Gastrocnemius medialis (tissue), 4 donors: ENCODE measurements around the gene ARHGEF6.

ENCODE experiments used
- POLR2A ChIP-seq, 2 donors: fragments of 450-650 bp; IDR thresholded peaks; one replicate each; pipeline ENCODE4 v1.6.1; 2017; ENCODE audit warnings: antibody characterized with exemption in 2 of 2, mild to moderate bottlenecking in 2 of 2, moderate library complexity in 2 of 2
- TF ChIP-seq, protein P1 (sequence below), 5 experiments: fragments of 450-650 bp in 3 of 5; fragments of 200-600 bp in 2 of 5; sonication (generic) in 2 of 5; IDR thresholded peaks in 4 of 5; conservative IDR thresholded peaks in 1 of 5; 1 replicate in 4 of 5; 2 replicates in 1 of 5; pipeline ENCODE4 v1.5.1; 2016 to 2019; ENCODE audit warnings: antibody characterized with exemption in 5 of 5, mild to moderate bottlenecking in 3 of 5, moderate library complexity in 3 of 5

DNA sequence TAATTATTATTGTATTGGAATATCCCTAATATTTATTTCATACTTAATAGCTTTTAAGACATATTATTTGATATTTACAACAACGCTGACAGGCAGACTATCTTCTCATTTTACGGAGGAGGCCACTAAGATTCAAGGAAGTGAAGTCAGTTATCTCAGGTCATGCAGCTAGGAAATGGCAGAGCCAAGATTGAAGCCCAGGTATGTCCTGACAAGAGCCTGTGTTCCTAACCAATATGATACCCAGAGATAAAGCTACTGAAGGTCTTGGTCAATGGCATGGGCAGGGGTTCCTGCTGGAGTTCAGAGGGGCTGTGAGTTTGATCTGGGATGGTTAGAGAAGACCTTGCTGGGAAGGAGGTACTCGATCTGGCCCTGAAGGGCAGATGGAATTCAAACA lies 47.1 kb downstream of the ARHGEF6 start:
- no peak for TF ChIP-seq POLR2A (IDR thresholded peaks at IDR 0.05)
- TF ChIP-seq, protein P1, sequence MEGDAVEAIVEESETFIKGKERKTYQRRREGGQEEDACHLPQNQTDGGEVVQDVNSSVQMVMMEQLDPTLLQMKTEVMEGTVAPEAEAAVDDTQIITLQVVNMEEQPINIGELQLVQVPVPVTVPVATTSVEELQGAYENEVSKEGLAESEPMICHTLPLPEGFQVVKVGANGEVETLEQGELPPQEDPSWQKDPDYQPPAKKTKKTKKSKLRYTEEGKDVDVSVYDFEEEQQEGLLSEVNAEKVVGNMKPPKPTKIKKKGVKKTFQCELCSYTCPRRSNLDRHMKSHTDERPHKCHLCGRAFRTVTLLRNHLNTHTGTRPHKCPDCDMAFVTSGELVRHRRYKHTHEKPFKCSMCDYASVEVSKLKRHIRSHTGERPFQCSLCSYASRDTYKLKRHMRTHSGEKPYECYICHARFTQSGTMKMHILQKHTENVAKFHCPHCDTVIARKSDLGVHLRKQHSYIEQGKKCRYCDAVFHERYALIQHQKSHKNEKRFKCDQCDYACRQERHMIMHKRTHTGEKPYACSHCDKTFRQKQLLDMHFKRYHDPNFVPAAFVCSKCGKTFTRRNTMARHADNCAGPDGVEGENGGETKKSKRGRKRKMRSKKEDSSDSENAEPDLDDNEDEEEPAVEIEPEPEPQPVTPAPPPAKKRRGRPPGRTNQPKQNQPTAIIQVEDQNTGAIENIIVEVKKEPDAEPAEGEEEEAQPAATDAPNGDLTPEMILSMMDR (IDR thresholded peaks at IDR 0.05 in 4 of 5, conservative IDR thresholded peaks at IDR 0.05 in 1 of 5) = no peak
